HepG2 (cell line): ENCODE measurements around the gene ITGA7. TPM values are rescaled to one million over a fixed set of nuclear protein-coding genes. Genes with fewer than 3 reads are reported as not detected.
A peak's percentile ranks its signal among the peaks of the same experiment; 100 is the strongest.

Source experiments
- ARNT2 ChIP-seq: sonication (generic); formaldehyde crosslinking; IDR thresholded peaks from 2 replicates; pipeline ENCODE4 v1.8.0; 2022; ENCODE audit warnings: mild to moderate bottlenecking, low read depth, missing genetic modification reagents, moderate library complexity
- ETV6 ChIP-seq: sonication (generic); formaldehyde crosslinking; conservative IDR thresholded peaks from 2 replicates; pipeline ENCODE4 v1.4.0; 2020; ENCODE audit warnings: missing genetic modification reagents
- HNF1A ChIP-seq, 2 experiments: sonication (generic) in 1 of 2; formaldehyde crosslinking in 1 of 2; IDR thresholded peaks; 2 replicates each; pipeline versions ENCODE4 v1.4.0 to v1.6.1; 2016 to 2020; ENCODE audit warnings: borderline replicate concordance in 1 of 2, low read depth in 1 of 2, mild to moderate bottlenecking in 1 of 2, missing genetic modification reagents in 1 of 2
- HNRNPUL1 ChIP-seq: fragments of 200-400 bp; formaldehyde crosslinking; IDR thresholded peaks from 2 replicates; pipeline ENCODE4 v1.6.1; 2017; ENCODE audit warnings: low read depth, mild to moderate bottlenecking, low read length, moderate library complexity
- MIER2 ChIP-seq: IDR thresholded peaks from 2 replicates; pipeline ENCODE4 v1.6.1; 2016; ENCODE audit warnings: missing biosample characterization, missing genetic modification reagents
- NFYC ChIP-seq: IDR thresholded peaks from 2 replicates; pipeline ENCODE4 v1.6.1; 2016; ENCODE audit warnings: missing genetic modification reagents, missing compliant biosample characterization
- NKX3-1 ChIP-seq: sonication (generic); formaldehyde crosslinking; IDR thresholded peaks from 2 replicates; pipeline ENCODE4 v1.5.0; 2020; ENCODE audit warnings: missing genetic modification reagents
- POLR2A ChIP-seq, 2 experiments: IDR thresholded peaks; 2 replicates each; pipeline ENCODE4 v1.6.1; 2011; ENCODE audit warnings: low read depth in 2 of 2, low read length in 2 of 2, mild to moderate bottlenecking in 1 of 2, moderate library complexity in 1 of 2; ENCODE audit not compliant: insufficient read depth in 1 of 2
- SKI ChIP-seq: fragments of 450-650 bp; IDR thresholded peaks from one replicate; pipeline ENCODE4 v1.6.1; 2018; ENCODE audit warnings: mild to moderate bottlenecking; ENCODE audit not compliant: partially characterized antibody
- SMAD9 ChIP-seq: sonication (generic); formaldehyde crosslinking; IDR thresholded peaks from 2 replicates; pipeline ENCODE4 v1.5.1; 2020; ENCODE audit warnings: mild to moderate bottlenecking, missing genetic modification reagents
- SMARCE1 ChIP-seq: fragments of 450-650 bp; IDR thresholded peaks from 2 replicates; pipeline ENCODE4 v1.6.1; 2017; ENCODE audit warnings: borderline replicate concordance
- ZGPAT ChIP-seq: IDR thresholded peaks from 2 replicates; pipeline ENCODE4 v1.6.1; 2016; ENCODE audit warnings: mild to moderate bottlenecking
- ZNF18 ChIP-seq: sonication (generic); formaldehyde crosslinking; IDR thresholded peaks from 2 replicates; pipeline ENCODE4 v1.8.0; 2022; ENCODE audit warnings: mild to moderate bottlenecking, missing genetic modification reagents; ENCODE audit not compliant: insufficient replicate concordance
- ZNF224 ChIP-seq: sonication (generic); formaldehyde crosslinking; IDR thresholded peaks from 2 replicates; pipeline ENCODE4 v1.5.0; 2020; ENCODE audit warnings: mild to moderate bottlenecking, missing genetic modification reagents
- polyA plus RNA-seq, 8 experiments: library from polyadenylated mRNA; depleted of rRNA in 3 of 8; stranded (reverse) in 7 of 8; unstranded in 1 of 8; fragments of >200 nt; fragmentation: Illumina TruSeq in 4 of 8; extraction: Trizol in 4 of 8; gene quantifications; 2 replicates each; pipeline versions ENCODE4 v1.2.1 to v1.2.3, GENCODE V29; 2011 to 2016; ENCODE audit warnings: low read depth in 4 of 8, missing spikeins in 1 of 8, mixed read lengths in 1 of 8; ENCODE audit not compliant: insufficient read depth in 1 of 8
- total RNA-seq, 5 experiments: library from RNA; depleted of rRNA; stranded (reverse); fragments of >200 nt; fragmentation: Illumina TruSeq; extraction: Trizol; gene quantifications; 2 replicates each; pipeline ENCODE4 v1.2.3, GENCODE V29; 2016; ENCODE audit warnings: low read depth in 1 of 5
- TF ChIP-seq, protein P1 (sequence below): sonication (generic); formaldehyde crosslinking; IDR thresholded peaks from 2 replicates; pipeline ENCODE4 v1.4.0; 2020; ENCODE audit warnings: missing genetic modification reagents
- TF ChIP-seq, protein P2 (sequence below): sonication (generic); formaldehyde crosslinking; IDR thresholded peaks from 2 replicates; pipeline ENCODE4 v1.4.0; 2020; ENCODE audit warnings: mild to moderate bottlenecking, missing genetic modification reagents

Gene ITGA7
- total and polyA plus RNA-seq, 2 of the 13 experiments (the other 11 are each of a cell fraction or from before 2014, with no cell fraction given): 0.65 to 0.75 TPM

DNA sequence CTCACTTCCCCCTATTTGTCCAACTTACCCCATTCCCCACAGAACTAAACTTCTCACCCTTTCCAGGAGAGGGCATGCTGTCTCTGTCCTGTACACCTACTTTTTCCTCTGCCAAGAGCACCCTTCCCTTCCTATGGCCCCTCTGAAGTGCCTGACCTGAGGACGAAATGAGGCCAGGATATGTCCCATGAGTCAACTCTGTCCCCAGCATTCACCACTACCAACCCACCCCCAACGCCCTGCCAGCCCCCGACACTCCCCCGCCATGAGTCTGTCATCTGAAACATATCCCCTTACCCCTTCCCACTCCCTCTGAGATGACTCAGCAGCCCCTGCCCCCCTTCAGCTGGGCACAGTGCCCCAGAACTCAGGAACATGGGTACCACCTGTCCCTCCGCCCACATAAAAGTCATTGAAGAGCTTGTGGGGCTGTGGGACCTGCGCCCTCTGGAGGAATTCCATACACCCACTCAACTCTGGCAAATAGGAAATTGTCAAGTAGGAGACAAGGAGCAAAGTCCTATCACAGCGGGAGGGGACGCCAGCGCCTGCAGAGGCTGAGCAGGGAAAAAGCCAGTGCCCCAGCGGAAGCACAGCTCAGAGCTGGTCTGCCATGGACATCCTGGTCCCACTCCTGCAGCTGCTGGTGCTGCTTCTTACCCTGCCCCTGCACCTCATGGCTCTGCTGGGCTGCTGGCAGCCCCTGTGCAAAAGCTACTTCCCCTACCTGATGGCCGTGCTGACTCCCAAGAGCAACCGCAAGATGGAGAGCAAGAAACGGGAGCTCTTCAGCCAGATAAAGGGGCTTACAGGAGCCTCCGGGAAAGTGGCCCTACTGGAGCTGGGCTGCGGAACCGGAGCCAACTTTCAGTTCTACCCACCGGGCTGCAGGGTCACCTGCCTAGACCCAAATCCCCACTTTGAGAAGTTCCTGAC is 26.3 kb downstream of the ITGA7 start (continued):
- TF ChIP-seq, protein P1, sequence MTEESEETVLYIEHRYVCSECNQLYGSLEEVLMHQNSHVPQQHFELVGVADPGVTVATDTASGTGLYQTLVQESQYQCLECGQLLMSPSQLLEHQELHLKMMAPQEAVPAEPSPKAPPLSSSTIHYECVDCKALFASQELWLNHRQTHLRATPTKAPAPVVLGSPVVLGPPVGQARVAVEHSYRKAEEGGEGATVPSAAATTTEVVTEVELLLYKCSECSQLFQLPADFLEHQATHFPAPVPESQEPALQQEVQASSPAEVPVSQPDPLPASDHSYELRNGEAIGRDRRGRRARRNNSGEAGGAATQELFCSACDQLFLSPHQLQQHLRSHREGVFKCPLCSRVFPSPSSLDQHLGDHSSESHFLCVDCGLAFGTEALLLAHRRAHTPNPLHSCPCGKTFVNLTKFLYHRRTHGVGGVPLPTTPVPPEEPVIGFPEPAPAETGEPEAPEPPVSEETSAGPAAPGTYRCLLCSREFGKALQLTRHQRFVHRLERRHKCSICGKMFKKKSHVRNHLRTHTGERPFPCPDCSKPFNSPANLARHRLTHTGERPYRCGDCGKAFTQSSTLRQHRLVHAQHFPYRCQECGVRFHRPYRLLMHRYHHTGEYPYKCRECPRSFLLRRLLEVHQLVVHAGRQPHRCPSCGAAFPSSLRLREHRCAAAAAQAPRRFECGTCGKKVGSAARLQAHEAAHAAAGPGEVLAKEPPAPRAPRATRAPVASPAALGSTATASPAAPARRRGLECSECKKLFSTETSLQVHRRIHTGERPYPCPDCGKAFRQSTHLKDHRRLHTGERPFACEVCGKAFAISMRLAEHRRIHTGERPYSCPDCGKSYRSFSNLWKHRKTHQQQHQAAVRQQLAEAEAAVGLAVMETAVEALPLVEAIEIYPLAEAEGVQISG (CRISPR knock-in tag): peak; percentile 64
- TF ChIP-seq SKI (no peak), SMARCE1 (no peak), ZNF18 (no peak), MIER2 (CRISPR knock-in tag) (no peak), HNRNPUL1 (no peak), ETV6 (CRISPR knock-in tag) (no peak), NKX3-1 (no peak), SMAD9 (CRISPR knock-in tag) (no peak), NFYC (CRISPR knock-in tag) (0 out of 2 replicates have a peak, but pooled peaks have one; percentile 18), ZNF224 (CRISPR knock-in tag) (no peak), ZGPAT (CRISPR knock-in tag) (peak; percentile 65; the same call in 1 of the 2 replicates), POLR2A (IDR thresholded peaks at IDR 0.05; ENCODE audit: insufficient read depth in 1 of 2, low read depth in 2 of 2, low read length in 2 of 2) (peak; percentile 94 to 98), HNF1A (IDR thresholded peaks at IDR 0.05; ENCODE audit: low read depth) (no peak), HNF1A (CRISPR knock-in tag; IDR thresholded peaks at IDR 0.05; ENCODE audit: borderline replicate concordance) (no peak), ARNT2 (peak; percentile 46; the same call in 1 of the 2 replicates)
- TF ChIP-seq, protein P2, sequence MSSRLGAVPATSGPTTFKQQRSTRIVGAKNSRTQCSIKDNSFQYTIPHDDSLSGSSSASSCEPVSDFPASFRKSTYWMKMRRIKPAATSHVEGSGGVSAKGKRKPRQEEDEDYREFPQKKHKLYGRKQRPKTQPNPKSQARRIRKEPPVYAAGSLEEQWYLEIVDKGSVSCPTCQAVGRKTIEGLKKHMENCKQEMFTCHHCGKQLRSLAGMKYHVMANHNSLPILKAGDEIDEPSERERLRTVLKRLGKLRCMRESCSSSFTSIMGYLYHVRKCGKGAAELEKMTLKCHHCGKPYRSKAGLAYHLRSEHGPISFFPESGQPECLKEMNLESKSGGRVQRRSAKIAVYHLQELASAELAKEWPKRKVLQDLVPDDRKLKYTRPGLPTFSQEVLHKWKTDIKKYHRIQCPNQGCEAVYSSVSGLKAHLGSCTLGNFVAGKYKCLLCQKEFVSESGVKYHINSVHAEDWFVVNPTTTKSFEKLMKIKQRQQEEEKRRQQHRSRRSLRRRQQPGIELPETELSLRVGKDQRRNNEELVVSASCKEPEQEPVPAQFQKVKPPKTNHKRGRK: no peak
